KBM-7 (cell line): ENCODE measurements around the gene TCHHL1.
A peak's percentile ranks its signal among the peaks of the same experiment; 100 is the strongest.
"Not testable (repeated sequence)": the region's sequence is repeated elsewhere in the genome, so short reads cannot be mapped to it uniquely, and the experiment has no call there.

Source experiments
- DNase-seq: peaks from one replicate; pipeline ENCODE4 v3.0.0-alpha.2; 2015
- in situ Hi-C: fragments of 300-500 bp; cut with MboI; formaldehyde crosslinking; loops from 2 replicates; pipeline ENCODE4 v1.14.3; 2020; ENCODE audit warnings: low sequenced_read_pairs, low pct_unique_long_range_greater_than_20kb, mixed read lengths

TCHHL1 gene

GRCh38 chr1:152104854-152105253 lies 16.0 kb upstream of the TCHHL1 start:
- in situ Hi-C loops = no loop called here

DNA sequence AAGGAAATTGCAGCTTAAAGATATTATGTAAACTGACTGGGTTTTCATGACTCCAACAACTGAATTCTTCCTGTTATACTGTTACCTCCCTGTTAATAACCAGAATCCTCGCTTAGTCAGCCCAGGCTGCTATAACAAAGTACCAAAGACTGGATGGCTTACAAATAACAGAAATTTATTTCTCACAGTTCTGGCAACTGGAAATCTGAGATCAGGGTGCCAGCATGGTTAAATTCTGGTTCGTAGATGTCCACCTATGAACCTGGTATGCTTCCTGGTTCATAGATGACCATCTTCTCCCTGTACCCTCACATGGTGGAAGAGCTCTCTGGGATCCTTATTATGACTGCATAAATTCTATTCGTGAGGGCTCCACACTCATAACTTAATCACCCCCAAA lies 8.1 kb upstream of the TCHHL1 start:
- in situ Hi-C loops = no loop called here
- DNase-seq = no peak

More at GRCh38 chr1:152104854-152105253, 16.0 kb upstream of the TCHHL1 start:
- no peak for DNase-seq

GRCh38 chr1:152086760-152087159 lies 2.1 kb downstream of the TCHHL1 start:
- in situ Hi-C loops = no loop called here
- no peak for DNase-seq

GRCh38 chr1:152084853-152085252 lies 4.0 kb downstream of the TCHHL1 start:
- no peak for DNase-seq
- in situ Hi-C loops = no loop called here

DNA sequence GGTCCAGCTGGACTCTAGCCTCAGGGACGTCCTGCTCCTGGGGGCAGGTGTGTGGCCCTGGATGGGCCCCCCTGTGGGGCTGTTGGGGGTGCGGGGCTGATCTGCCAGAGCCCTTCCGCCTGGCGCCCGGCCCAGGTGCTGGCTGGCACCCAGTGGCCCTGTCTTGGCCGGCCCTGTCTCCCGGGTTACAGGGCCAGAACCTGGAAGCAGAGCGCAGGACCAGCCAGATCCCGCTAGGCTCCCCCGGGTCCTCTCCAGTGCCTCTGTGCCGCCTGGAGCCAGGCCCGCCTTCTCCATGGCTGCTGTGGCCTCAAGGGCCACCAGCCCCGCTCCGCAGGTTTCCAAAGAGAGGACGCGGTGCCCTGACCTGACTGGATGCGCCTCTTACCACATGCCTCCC lies 7.8 kb downstream of the TCHHL1 start:
- in situ Hi-C loops, DNase-seq: not testable (repeated sequence)

- in situ Hi-C loops, DNase-seq: not testable (repeated sequence)
Observed at GRCh38 chr1:152080494-152080893, 8.4 kb downstream of the TCHHL1 start.

DNA sequence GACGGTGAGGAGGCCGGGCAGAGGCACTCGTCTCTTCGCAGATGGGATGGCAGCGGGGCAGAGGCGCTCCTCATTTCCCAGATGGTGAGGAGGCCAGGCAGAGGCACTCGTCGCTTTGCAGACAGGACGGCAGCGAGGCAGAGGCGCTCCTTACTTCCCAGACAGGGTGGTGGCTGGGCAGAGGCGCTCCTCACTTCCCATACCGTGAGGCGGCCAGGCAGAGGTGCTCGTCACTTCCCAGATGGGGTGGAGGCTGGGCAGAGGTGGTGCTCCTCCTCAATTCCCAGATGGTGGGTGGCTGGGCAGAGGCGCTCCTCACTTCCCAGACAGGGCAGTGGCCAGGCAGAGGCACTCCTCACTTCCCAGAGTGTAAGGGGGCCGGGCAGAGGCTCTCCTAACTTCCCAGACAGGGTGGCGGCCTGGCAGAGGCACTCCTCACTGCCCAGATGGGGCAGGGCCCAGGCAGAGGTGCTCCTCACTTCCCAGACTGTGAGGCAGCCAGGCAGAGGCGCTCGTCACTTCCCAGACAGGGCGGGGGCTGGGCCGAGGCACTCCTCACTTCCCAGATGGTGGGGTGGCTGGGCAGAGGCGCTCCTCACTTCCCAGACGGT lies 9.9 kb downstream of the TCHHL1 start:
- no peak for DNase-seq
- in situ Hi-C loops = no loop called here

DNA sequence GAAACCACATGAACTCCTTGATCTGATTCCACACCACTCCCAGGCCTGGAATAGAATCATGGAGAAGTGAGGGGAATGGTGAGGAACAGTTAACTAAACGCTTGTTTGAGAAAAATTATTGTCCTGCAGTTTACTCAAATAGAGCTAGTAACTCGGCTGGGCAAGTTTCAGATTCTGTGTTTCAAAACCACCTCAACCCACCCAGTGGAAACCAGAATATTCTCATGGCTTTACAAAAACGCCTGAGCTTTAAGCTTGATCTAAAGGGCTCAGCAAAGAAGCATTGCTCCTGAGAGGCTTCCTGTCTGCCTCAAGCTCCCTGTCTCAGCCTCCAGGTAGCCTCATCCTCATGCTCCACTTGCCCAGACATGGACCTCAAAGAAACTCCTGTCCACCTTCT lies 16.6 kb downstream of the TCHHL1 start:
- in situ Hi-C loops = loop anchor here (25.0 kb wide), 1 partner anchor 365 kb away; no protein-coding TSS in a partner anchor

GRCh38 chr1:152071123-152071522 lies 17.7 kb downstream of the TCHHL1 start:
- no peak for DNase-seq
- in situ Hi-C loops = loop anchor here (25.0 kb wide), 1 partner anchor 366 kb away; no protein-coding TSS in a partner anchor

More for the DNA sequence above, 16.6 kb downstream of the TCHHL1 start:
- no peak for DNase-seq

- in situ Hi-C loops = loop anchor here (25.0 kb wide), 1 partner anchor 369 kb away; no protein-coding TSS in a partner anchor
- DNase-seq = no peak
Observed at GRCh38 chr1:152067929-152068328, 20.9 kb downstream of the TCHHL1 start.

GRCh38 chr1:152067150-152067549 lies 21.7 kb downstream of the TCHHL1 start:
- DNase-seq = peak; percentile 15
- in situ Hi-C loops = loop anchor here (25.0 kb wide), 1 partner anchor 370 kb away; no protein-coding TSS in a partner anchor

DNA sequence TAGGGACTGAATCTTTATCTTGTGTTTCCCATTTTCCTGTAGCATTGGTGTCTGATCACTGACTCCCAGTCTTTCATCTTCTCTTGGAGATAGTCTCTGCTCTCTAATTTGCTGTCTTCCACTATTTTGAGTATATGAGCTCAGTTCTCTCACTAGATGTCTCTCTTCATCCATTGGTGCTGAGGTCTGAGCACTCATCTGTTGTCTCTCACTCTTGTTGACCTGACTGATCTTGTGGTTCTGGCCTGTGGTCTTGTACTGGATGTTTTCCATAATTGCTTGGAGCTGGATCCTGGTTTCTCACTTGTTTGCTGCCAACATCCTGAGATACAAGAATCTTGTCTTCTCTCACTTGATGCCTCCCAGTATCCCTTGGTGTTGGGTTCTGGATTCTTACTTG lies 26.9 kb downstream of the TCHHL1 start:
- DNase-seq = no peak
- in situ Hi-C loops = loop anchor here (25.0 kb wide), 1 partner anchor 375 kb away; no protein-coding TSS in a partner anchor

GRCh38 chr1:152053375-152053774 lies 35.5 kb downstream of the TCHHL1 start:
- no peak for DNase-seq
- in situ Hi-C loops = loop anchor here (5.0 to 25.0 kb wide), 2 partner anchors 129 to 384 kb away; no protein-coding TSS in a partner anchor

GRCh38 chr1:152052606-152053005 lies 36.3 kb downstream of the TCHHL1 start:
- DNase-seq = peak; percentile 84
- in situ Hi-C loops = loop anchor here (5.0 to 25.0 kb wide), 2 partner anchors 130 to 385 kb away; no protein-coding TSS in a partner anchor

DNA sequence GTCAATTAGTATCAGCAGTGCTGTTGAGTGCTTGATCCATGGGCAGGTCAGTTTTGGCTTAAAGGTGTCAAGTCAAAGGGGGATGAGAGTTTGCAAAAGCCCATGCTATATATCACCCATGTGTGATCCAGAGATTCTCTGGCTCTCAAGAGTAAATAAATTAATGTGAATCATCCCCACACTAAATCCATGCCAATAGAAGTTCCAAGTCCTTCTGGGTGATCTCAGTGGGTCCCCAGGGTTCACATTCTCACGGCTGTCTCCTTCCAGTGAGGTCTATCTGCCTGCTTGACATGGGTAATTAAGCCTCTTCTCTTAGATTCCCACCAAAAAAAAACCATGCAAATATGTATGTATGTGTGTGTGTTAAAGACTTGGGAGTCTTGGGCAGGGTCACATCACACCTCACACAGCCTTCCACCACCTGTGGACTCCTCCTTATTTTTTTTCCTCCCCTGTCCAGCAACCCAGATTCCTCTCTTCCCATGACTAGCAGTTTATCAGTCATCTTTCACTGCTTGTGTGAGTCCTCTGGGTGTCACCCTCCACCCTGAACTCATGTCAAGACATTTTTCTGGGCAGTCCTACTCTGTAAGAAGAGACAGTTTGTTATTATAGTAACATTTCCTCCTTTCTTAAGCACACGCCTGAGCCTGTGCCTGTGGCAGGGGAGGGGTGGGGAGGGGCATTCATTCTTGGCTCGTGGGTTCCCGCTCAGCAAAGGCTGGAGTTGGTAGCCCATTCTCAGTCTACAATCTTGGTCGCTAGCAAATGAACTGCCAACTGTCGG lies 37.8 kb downstream of the TCHHL1 start:
- DNase-seq = no peak
- in situ Hi-C loops = loop anchor here (5.0 to 25.0 kb wide), 2 partner anchors 131 to 386 kb away; no protein-coding TSS in a partner anchor

DNA sequence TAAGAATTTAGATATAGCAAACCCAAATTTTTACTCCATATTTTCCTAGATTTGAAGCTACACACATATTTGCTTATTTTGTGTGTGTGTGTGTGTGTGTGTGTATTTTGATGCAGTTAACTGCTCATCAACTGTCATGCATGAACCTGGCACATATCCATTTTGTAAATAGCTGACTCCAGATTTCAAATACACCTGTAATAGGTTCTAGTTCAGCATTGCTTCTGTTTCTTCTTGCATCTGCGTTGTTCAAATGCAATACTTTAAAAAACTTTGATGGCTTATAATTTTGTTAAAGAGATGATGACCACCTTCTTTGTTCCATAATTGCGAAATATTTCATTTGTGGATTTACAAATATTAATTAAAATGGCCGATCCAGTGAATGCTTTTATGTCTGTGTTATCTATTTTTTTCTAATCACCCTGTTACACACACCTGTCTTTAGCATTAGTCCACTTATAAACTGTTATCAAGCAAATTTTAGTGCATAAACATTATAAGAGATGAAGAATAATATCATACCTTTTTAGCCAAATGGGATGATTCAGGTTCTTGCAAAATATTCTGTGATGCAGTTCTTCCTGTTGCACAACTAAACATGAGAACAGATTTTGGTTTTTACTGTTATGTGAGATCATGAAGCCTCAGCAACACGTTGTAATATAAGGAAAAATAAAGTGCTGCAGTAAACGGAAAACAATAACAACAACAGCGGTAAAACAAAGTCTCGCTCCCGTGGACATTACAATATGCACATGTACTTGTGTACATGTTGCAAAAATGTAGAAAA lies 39.4 kb downstream of the TCHHL1 start:
- DNase-seq = no peak
- in situ Hi-C loops = loop anchor here (5.0 to 25.0 kb wide), 2 partner anchors 133 to 388 kb away; no protein-coding TSS in a partner anchor

GRCh38 chr1:152048416-152049009 lies 40.4 kb downstream of the TCHHL1 start:
- DNase-seq = no peak
- in situ Hi-C loops = no loop called here

GRCh38 chr1:152047730-152048415 lies 41.0 kb downstream of the TCHHL1 start:
- DNase-seq = peak; percentile 98
- in situ Hi-C loops = no loop called here
